Hair follicle dermal papilla cell (primary cell): ENCODE data around the gene GDF7. TPM values are rescaled to one million over a fixed set of nuclear protein-coding genes. Genes with fewer than 3 reads are reported as not detected.

Experiments used
- total RNA-seq: library from RNA; depleted of rRNA; stranded (reverse); fragments of >200 nt; gene quantifications from 2 replicates; pipeline ENCODE4 v1.2.3, GENCODE V29; 2012

The GDF7 gene
- under 0.01 TPM in 1 of 2 replicates, not detected in the other for total RNA-seq

GRCh38 chr2:20666304-20667150, at the start of gene GDF7:
GDF7 (plus strand) TSS chr2:20667144; CDS start chr2:20667240, 96 bp downstream.

GRCh38 chr2:20650877-20651730, 15.8 kb upstream of the GDF7 start, which contains the start of gene HS1BP3:
HS1BP3 (minus strand) TSS chr2:20651098; CDS start chr2:20651063, 35 bp downstream.

Other genes with a start within 250 kb of the GDF7 start
- 152 and 153 TPM in 2 replicates for gene RHOB, start 220.1 kb upstream of the GDF7 start, total RNA-seq
- 42.7 and 44.8 TPM in 2 replicates for gene HS1BP3, start 16.0 kb upstream of the GDF7 start, total RNA-seq
- gene LDAH, start 156.0 kb downstream of the GDF7 start, total RNA-seq, result 22.1 and 23.0 TPM in 2 replicates